ENCODE results near the gene ACAN.

- no peak for TF ChIP-seq POLR2A (IDR thresholded peaks at IDR 0.05)
- TF ChIP-seq CTCF (IDR thresholded peaks at IDR 0.05): no peak
Observed at GRCh38 chr15:88800026-88800425, 3.2 kb upstream of the ACAN start.
